GM19043 (cell line): ENCODE data around the gene PML.
"Not testable (repeated sequence)": the region's sequence is repeated elsewhere in the genome, so short reads cannot be mapped to it uniquely, and the experiment has no call there.

Source experiments
- ATAC-seq: cut with Tn5 transposase; IDR thresholded peaks from one replicate; pipeline ENCODE4 v1.9.1; 2021; ENCODE audit warnings: low read depth; ENCODE audit not compliant: unreplicated experiment

Gene PML

GRCh38 chr15:74096753-74097474, 102.4 kb downstream of the PML start:
- not testable (repeated sequence) for ATAC-seq
